ENCODE data around the gene VGLL3.
A peak's percentile ranks its signal among the peaks of the same experiment; 100 is the strongest.

Gene VGLL3

GRCh38 chr3:86991482-86991815, 500 bp upstream of the VGLL3 start:
- TF ChIP-seq OSR1 (CRISPR knock-in tag; IDR thresholded peaks at IDR 0.05) (no peak), BACH2 (CRISPR knock-in tag; IDR thresholded peaks at IDR 0.05; ENCODE audit: borderline replicate concordance) (no peak), SNAI2 (CRISPR knock-in tag; IDR thresholded peaks at IDR 0.05) (no peak), CSRNP3 (CRISPR knock-in tag; IDR thresholded peaks at IDR 0.05) (no peak), ISL1 (CRISPR knock-in tag; IDR thresholded peaks at IDR 0.05) (no peak), TOX (CRISPR knock-in tag; IDR thresholded peaks at IDR 0.05; ENCODE audit: borderline replicate concordance) (no peak), ESRRG (CRISPR knock-in tag; IDR thresholded peaks at IDR 0.05) (no peak), ZFP30 (CRISPR knock-in tag; IDR thresholded peaks at IDR 0.05) (no peak), ZNF8 (CRISPR knock-in tag; IDR thresholded peaks at IDR 0.05) (no peak), TCF4 (CRISPR knock-in tag; IDR thresholded peaks at IDR 0.05; ENCODE audit: borderline replicate concordance) (no peak), ZNF565 (CRISPR knock-in tag; conservative IDR thresholded peaks at IDR 0.05; ENCODE audit: low read depth) (no peak), ZFP3 (CRISPR knock-in tag; IDR thresholded peaks at IDR 0.05) (no peak), GLIS3 (CRISPR knock-in tag; IDR thresholded peaks at IDR 0.05) (no peak), PPARA (CRISPR knock-in tag; IDR thresholded peaks at IDR 0.05; ENCODE audit: borderline replicate concordance) (no peak), POU6F1 (CRISPR knock-in tag; IDR thresholded peaks at IDR 0.05; ENCODE audit: borderline replicate concordance, low read depth) (no peak)
- ATAC-seq = peak; percentile 61

GRCh38 chr3:86990012-86990733, 776 bp downstream of the VGLL3 start:
- ATAC-seq = no peak; the same call in 2 of the 3 replicates
- no peak for TF ChIP-seq ZNF565 (CRISPR knock-in tag; conservative IDR thresholded peaks at IDR 0.05; ENCODE audit: low read depth)
- TF ChIP-seq CSRNP3 (CRISPR knock-in tag; IDR thresholded peaks at IDR 0.05) = no peak
- no peak for TF ChIP-seq ZFP3 (CRISPR knock-in tag; IDR thresholded peaks at IDR 0.05)
- TF ChIP-seq TOX (CRISPR knock-in tag; IDR thresholded peaks at IDR 0.05; ENCODE audit: borderline replicate concordance) = no peak
- no peak for TF ChIP-seq ZNF8 (CRISPR knock-in tag; IDR thresholded peaks at IDR 0.05)
- no peak for TF ChIP-seq ZFP30 (CRISPR knock-in tag; IDR thresholded peaks at IDR 0.05)
- TF ChIP-seq POU6F1 (CRISPR knock-in tag; IDR thresholded peaks at IDR 0.05; ENCODE audit: borderline replicate concordance, low read depth) = no peak
- TF ChIP-seq OSR1 (CRISPR knock-in tag; IDR thresholded peaks at IDR 0.05) = no peak
- no peak for TF ChIP-seq PATZ1 (CRISPR knock-in tag; IDR thresholded peaks at IDR 0.05; ENCODE audit: borderline replicate concordance)
- no peak for TF ChIP-seq CSDC2 (CRISPR knock-in tag; IDR thresholded peaks at IDR 0.05)
- no peak for TF ChIP-seq ISL1 (CRISPR knock-in tag; IDR thresholded peaks at IDR 0.05)
- TF ChIP-seq SNAI2 (CRISPR knock-in tag; IDR thresholded peaks at IDR 0.05) = no peak
- no peak for TF ChIP-seq CREB5 (CRISPR knock-in tag; IDR thresholded peaks at IDR 0.05; ENCODE audit: low read depth)
- no peak for TF ChIP-seq GLIS3 (CRISPR knock-in tag; IDR thresholded peaks at IDR 0.05)

- TF ChIP-seq ESRRG (CRISPR knock-in tag; IDR thresholded peaks at IDR 0.05) (no peak), GLIS3 (CRISPR knock-in tag; IDR thresholded peaks at IDR 0.05) (no peak), CREB5 (CRISPR knock-in tag; IDR thresholded peaks at IDR 0.05; ENCODE audit: low read depth) (no peak), RARB (CRISPR knock-in tag; IDR thresholded peaks at IDR 0.05) (no peak), ZNF8 (CRISPR knock-in tag; IDR thresholded peaks at IDR 0.05) (no peak), SNAI2 (CRISPR knock-in tag; IDR thresholded peaks at IDR 0.05) (no peak), ZFP30 (CRISPR knock-in tag; IDR thresholded peaks at IDR 0.05) (no peak), ZFP3 (CRISPR knock-in tag; IDR thresholded peaks at IDR 0.05) (no peak), TCF4 (CRISPR knock-in tag; IDR thresholded peaks at IDR 0.05; ENCODE audit: borderline replicate concordance) (no peak), OSR1 (CRISPR knock-in tag; IDR thresholded peaks at IDR 0.05) (no peak), PPARA (CRISPR knock-in tag; IDR thresholded peaks at IDR 0.05; ENCODE audit: borderline replicate concordance) (no peak), TOX (CRISPR knock-in tag; IDR thresholded peaks at IDR 0.05; ENCODE audit: borderline replicate concordance) (no peak), CSDC2 (CRISPR knock-in tag; IDR thresholded peaks at IDR 0.05) (no peak), ZNF565 (CRISPR knock-in tag; conservative IDR thresholded peaks at IDR 0.05; ENCODE audit: low read depth) (no peak), ZC3H10 (CRISPR knock-in tag; IDR thresholded peaks at IDR 0.05) (no peak), ISL1 (CRISPR knock-in tag; IDR thresholded peaks at IDR 0.05) (no peak), ZNF70 (CRISPR knock-in tag; IDR thresholded peaks at IDR 0.05) (no peak), POU6F1 (CRISPR knock-in tag; IDR thresholded peaks at IDR 0.05; ENCODE audit: borderline replicate concordance, low read depth) (no peak)
- ATAC-seq = no peak
These were observed 1.3 kb downstream of the VGLL3 start for GRCh38 chr3:86989611-86990010.
